Measurements from ENCODE around the gene DDIT4. TPM values are rescaled to one million over a fixed set of nuclear protein-coding genes. Genes with fewer than 3 reads are reported as not detected.
A peak's percentile ranks its signal among the peaks of the same experiment; 100 is the strongest.

DDIT4 gene
- total and polyA plus RNA-seq, 9 of the 15 experiments (the other 6 are each of a cell fraction or from before 2014, with no cell fraction given) = 8.2 to 675 (median 159) TPM

- TF ChIP-seq ZNF780A (CRISPR knock-in tag; IDR thresholded peaks at IDR 0.05) (0 out of 2 replicates have a peak, but pooled peaks have one; percentile 18), ARID2 (IDR thresholded peaks at IDR 0.05) (peak; percentile 6; the same call in 1 of the 2 replicates), ZNF655 (CRISPR knock-in tag; IDR thresholded peaks at IDR 0.05) (peak; percentile 57), POLR2G (IDR thresholded peaks at IDR 0.05; ENCODE audit: low read depth, low read length) (peak; percentile 27; the same call in 1 of the 2 replicates), MLX (CRISPR knock-in tag; conservative IDR thresholded peaks at IDR 0.05) (0 out of 4 replicates have a peak, but pooled peaks of 1 of the 2 experiments have one; percentile 37), TGIF2 (CRISPR knock-in tag; IDR thresholded peaks at IDR 0.05) (peak; percentile 62; the same call in 1 of the 2 replicates), BCLAF1 (IDR thresholded peaks at IDR 0.05; ENCODE audit: borderline replicate concordance in 1 of 2, control insufficient read depth in 1 of 2, low read depth in 2 of 2, low read length in 1 of 2) (peak in 1 of 2 experiments; percentile 41; a peak in 1 of 4 replicates), ZBTB43 (CRISPR knock-in tag; IDR thresholded peaks at IDR 0.05) (no peak), CREB3 (tag; conservative IDR thresholded peaks at IDR 0.05; ENCODE audit: low read depth) (no peak), RBFOX2 (IDR thresholded peaks at IDR 0.05; ENCODE audit: low read depth, low read length) (no peak; the same call in 1 of the 2 replicates), EGR1 (conservative IDR thresholded peaks at IDR 0.05) (no peak), POLR2A (conservative IDR thresholded peaks at IDR 0.05) (peak; percentile 63; the same call in 1 of the 2 replicates), ZNF316 (IDR thresholded peaks at IDR 0.05) (no peak), ZNF740 (CRISPR knock-in tag; IDR thresholded peaks at IDR 0.05) (peak; percentile 42; the same call in 1 of the 2 replicates), ZNF740 (tag; IDR thresholded peaks at IDR 0.05) (0 out of 4 replicates have a peak, but pooled peaks of 1 of the 2 experiments have one; percentile 33), GABPB1 (CRISPR knock-in tag; IDR thresholded peaks at IDR 0.05) (peak; percentile 66; the same call in 1 of the 2 replicates), ZNF347 (CRISPR knock-in tag; IDR thresholded peaks at IDR 0.05; ENCODE audit: low read depth) (no peak)
Observed at GRCh38 chr10:72275351-72276012, 1.8 kb downstream of the DDIT4 start (continued).
